SK-N-SH (cell line): Measurements from ENCODE around the gene SLC6A17. TPM values are rescaled to one million over a fixed set of nuclear protein-coding genes. Genes with fewer than 3 reads are reported as not detected.

Source experiments
- CTCF ChIA-PET: fragments of 300-600, 350-600 bp; formaldehyde crosslinking; extraction: SDS; loops from one replicate; lab custom pipeline; 2021; lab: Yijun Ruan, JAX
- POLR2A ChIA-PET: fragments of 350-600 bp; sonication (Branson Sonifier 250); formaldehyde crosslinking; extraction: SDS; loops from one replicate; lab custom pipeline; 2020; ENCODE audit warnings: antibody characterized with exemption, inconsistent platforms; lab: Yijun Ruan, JAX
- DNase-seq: peaks from one replicate; pipeline ENCODE4 v3.0.0; 2012
- H2AFZ ChIP-seq: fragments of 200-600 bp; sonication (generic); 2 replicates; pipeline ENCODE4 v1.8.1; 2016; ENCODE audit warnings: antibody characterized with exemption, mild to moderate bottlenecking, low read depth
- H3F3A ChIP-seq: fragments of 200-600 bp; sonication (generic); replicated peaks from 2 replicates; pipeline ENCODE3; 2016; ENCODE audit warnings: antibody characterized with exemption, mild to moderate bottlenecking; ENCODE audit not compliant: insufficient read depth
- H3K27ac ChIP-seq, 2 experiments: fragments of 200-500 bp in 1 of 2; fragments of 200-600 bp in 1 of 2; sonication (Bioruptor generic) in 1 of 2; sonication (generic), shearing (Covaris generic) in 1 of 2; 2 replicates each; pipeline versions ENCODE4 v1.5.1 to v1.6.1; 2014 to 2016; ENCODE audit warnings: low read depth in 2 of 2, inconsistent platforms in 1 of 2, low read length in 1 of 2, mild to moderate bottlenecking in 1 of 2, mixed read lengths in 1 of 2
- H3K27me3 ChIP-seq: fragments of 200-600 bp; sonication (generic), shearing (Covaris generic); 2 replicates; pipeline ENCODE4 v1.6.1; 2016; ENCODE audit warnings: mixed run types; ENCODE audit not compliant: insufficient read depth
- H3K36me3 ChIP-seq, 2 experiments: fragments of 200-500 bp in 1 of 2; fragments of 200-600 bp in 1 of 2; sonication (Bioruptor generic) in 1 of 2; sonication (generic) in 1 of 2; replicated peaks in 1 of 2; 2 replicates each; pipeline versions ENCODE3 to v1.5.1; 2014 to 2016; ENCODE audit warnings: low read length in 1 of 2, mild to moderate bottlenecking in 1 of 2; ENCODE audit not compliant: insufficient read depth in 2 of 2, control insufficient read depth in 1 of 2
- H3K4me1 ChIP-seq, 2 experiments: fragments of 200-500 bp in 1 of 2; fragments of 200-600 bp in 1 of 2; sonication (Bioruptor generic) in 1 of 2; sonication (generic), shearing (Covaris generic) in 1 of 2; 2 replicates each; pipeline versions ENCODE4 v1.5.1 to v1.6.1; 2014 to 2016; ENCODE audit warnings: low read depth in 1 of 2, low read length in 1 of 2, mixed run types in 1 of 2; ENCODE audit not compliant: insufficient read depth in 2 of 2, control insufficient read depth in 1 of 2
- H3K4me2 ChIP-seq: fragments of 200-600 bp; sonication (generic), shearing (Covaris generic); 2 replicates; pipeline ENCODE4 v1.6.1; 2017; ENCODE audit warnings: mixed run types
- H3K4me3 ChIP-seq, 2 experiments: fragments of 200-500 bp in 1 of 2; fragments of 200-600 bp in 1 of 2; sonication (Bioruptor generic) in 1 of 2; sonication (generic), shearing (Covaris generic) in 1 of 2; 2 replicates each; pipeline versions ENCODE4 v1.5.1 to v1.8.1; 2014 to 2016; ENCODE audit warnings: low read depth in 2 of 2, inconsistent platforms in 1 of 2, low read length in 1 of 2, mild to moderate bottlenecking in 1 of 2, mixed read lengths in 1 of 2, moderate library complexity in 1 of 2
- H3K79me2 ChIP-seq: fragments of 200-600 bp; sonication (generic); 2 replicates; pipeline ENCODE4 v1.8.1; 2017; ENCODE audit warnings: mild to moderate bottlenecking; ENCODE audit not compliant: insufficient read depth
- H3K9ac ChIP-seq: fragments of 200-600 bp; sonication (generic); 2 replicates; pipeline ENCODE4 v1.6.1; 2017; ENCODE audit warnings: mixed run types
- H3K9me2 ChIP-seq: fragments of 200-600 bp; sonication (generic); 2 replicates; pipeline ENCODE4 v1.6.1; 2017; ENCODE audit warnings: mixed run types
- H3K9me3 ChIP-seq: fragments of 200-600 bp; sonication (generic); 2 replicates; pipeline ENCODE4 v1.6.1; 2017; ENCODE audit warnings: mixed run types, mild to moderate bottlenecking, moderate library complexity
- H4K20me1 ChIP-seq: fragments of 200-600 bp; sonication (generic); 2 replicates; pipeline ENCODE4 v1.6.1; 2017; ENCODE audit warnings: mild to moderate bottlenecking, mixed run types; ENCODE audit not compliant: insufficient read depth
- CHD2 ChIP-seq: fragments of 150-350 bp; IDR thresholded peaks from 2 replicates; pipeline ENCODE4 v1.6.1; 2018; ENCODE audit warnings: low read length; ENCODE audit not compliant: partially characterized antibody
- ELF1 ChIP-seq: IDR thresholded peaks from 2 replicates; pipeline ENCODE4 v1.4.0; 2012
- EP300 ChIP-seq, 2 experiments: IDR thresholded peaks; 2 replicates each; pipeline versions ENCODE4 v1.4.0 to v1.6.1; 2012; ENCODE audit warnings: borderline replicate concordance in 1 of 2, low read depth in 1 of 2, low read length in 1 of 2
- EZH2phosphoT487 ChIP-seq: fragments of 200-600 bp; sonication (generic); IDR thresholded peaks from 2 replicates; pipeline ENCODE4 v1.6.1; 2017; ENCODE audit warnings: low read depth, mixed run types, mild to moderate bottlenecking, antibody characterized with exemption, moderate library complexity, borderline replicate concordance
- FOXJ3 ChIP-seq: sonication (generic); formaldehyde crosslinking; IDR thresholded peaks from 2 replicates; pipeline ENCODE4 v1.5.1; 2020; ENCODE audit warnings: mild to moderate bottlenecking, missing genetic modification reagents
- FOXM1 ChIP-seq: IDR thresholded peaks from 2 replicates; pipeline ENCODE4 v1.4.0; 2012; ENCODE audit warnings: low read depth, mild to moderate bottlenecking
- MXI1 ChIP-seq: IDR thresholded peaks from 2 replicates; pipeline ENCODE4 v1.6.1; 2012; ENCODE audit warnings: mild to moderate bottlenecking, low read depth, low read length, improper control_type of control experiment
- POLR2AphosphoS5 ChIP-seq: IDR thresholded peaks from 2 replicates; pipeline ENCODE4 v1.6.1; 2012; ENCODE audit warnings: low read depth, low read length
- RAD21 ChIP-seq: IDR thresholded peaks from 2 replicates; pipeline ENCODE4 v1.6.1; 2012; ENCODE audit warnings: mild to moderate bottlenecking, low read length
- RCOR1 ChIP-seq: fragments of 150-350 bp; IDR thresholded peaks from 2 replicates; pipeline ENCODE4 v1.6.1; 2017; ENCODE audit warnings: antibody characterized with exemption, low read length
- SMC3 ChIP-seq: IDR thresholded peaks from 2 replicates; pipeline ENCODE4 v1.6.1; 2012; ENCODE audit warnings: low read depth, low read length, improper control_type of control experiment
- TAF1 ChIP-seq: IDR thresholded peaks from 2 replicates; pipeline ENCODE4 v1.6.1; 2012; ENCODE audit warnings: low read depth, mild to moderate bottlenecking, low read length, moderate library complexity, borderline replicate concordance
- YY1 ChIP-seq: IDR thresholded peaks from 2 replicates; pipeline ENCODE4 v1.4.0; 2012; ENCODE audit warnings: low read depth, mild to moderate bottlenecking
- WGBS: methylation state at CpG from one replicate; pipeline ENCODE4 v1.1.6; 2017; ENCODE audit warnings: low lambda C conversion rate; 5-methylcytosine and 5-hydroxymethylcytosine counted together
- polyA plus RNA-seq, 3 experiments: library from polyadenylated mRNA; depleted of rRNA; stranded (reverse); fragments of >200 nt; gene quantifications; 2 replicates each; pipeline ENCODE4 v1.2.3, GENCODE V29; 2012
- TF ChIP-seq, protein P1 (sequence below): fragments of 150-350 bp; IDR thresholded peaks from 2 replicates; pipeline ENCODE4 v1.6.1; 2016; ENCODE audit warnings: mild to moderate bottlenecking, low read depth, low read length
- TF ChIP-seq, protein P2 (sequence below): IDR thresholded peaks from 2 replicates; pipeline ENCODE4 v1.6.1; 2012; ENCODE audit warnings: mild to moderate bottlenecking, low read depth, low read length, moderate library complexity
- TF ChIP-seq, protein P3 (sequence below): IDR thresholded peaks from 2 replicates; pipeline ENCODE4 v1.4.0; 2012; ENCODE audit warnings: low read depth, borderline replicate concordance
- TF ChIP-seq, protein P4 (sequence below): IDR thresholded peaks from 2 replicates; pipeline ENCODE4 v1.4.0; 2012; ENCODE audit warnings: low read depth, borderline replicate concordance

The SLC6A17 gene
- polyA plus RNA-seq, 1 of the 3 experiments (the other 2 are of a cell fraction) = 0.67 TPM

DNA sequence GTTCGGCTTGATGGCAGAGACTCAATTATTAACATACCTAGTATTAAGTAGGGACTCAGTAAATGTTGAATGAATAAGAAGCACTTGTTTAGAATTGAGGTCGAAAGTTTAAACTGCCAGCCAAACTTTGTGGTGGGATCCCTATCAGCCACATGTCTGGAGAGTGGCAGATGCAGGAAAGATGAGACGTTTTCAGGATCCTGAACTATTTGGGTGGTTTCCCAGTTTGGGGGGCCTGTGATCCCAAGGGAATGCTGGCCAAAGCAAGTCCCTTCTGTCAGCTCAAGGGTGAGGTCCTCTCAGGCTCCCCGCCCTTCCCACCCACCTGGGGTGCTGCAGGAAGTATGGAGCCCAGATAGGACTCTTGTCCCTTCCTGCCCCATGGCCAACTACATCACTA is 98.5 kb downstream of the SLC6A17 start:
- H3K4me1 ChIP-seq = peaks cover 0 to 21% of the 10 kb centered on the region in 2 experiments; a peak in 1 of 4 replicates
- H3F3A ChIP-seq = no peaks in the 10 kb centered on the region
- no peaks in the 10 kb centered on the region for H3K9me2 ChIP-seq
- CTCF ChIA-PET = interaction anchor here (1.7 kb wide), 1 partner anchor 41 kb away, joined by 7 read pairs; no protein-coding TSS in a partner anchor
- H3K27ac ChIP-seq = no peak overlapping the region; a peak in 1 of 4 replicates
- no peak for TF ChIP-seq POLR2AphosphoS5
- TF ChIP-seq FOXM1 = no peak
- TF ChIP-seq FOXJ3 (CRISPR knock-in tag) = no peak
- TF ChIP-seq, protein P1, sequence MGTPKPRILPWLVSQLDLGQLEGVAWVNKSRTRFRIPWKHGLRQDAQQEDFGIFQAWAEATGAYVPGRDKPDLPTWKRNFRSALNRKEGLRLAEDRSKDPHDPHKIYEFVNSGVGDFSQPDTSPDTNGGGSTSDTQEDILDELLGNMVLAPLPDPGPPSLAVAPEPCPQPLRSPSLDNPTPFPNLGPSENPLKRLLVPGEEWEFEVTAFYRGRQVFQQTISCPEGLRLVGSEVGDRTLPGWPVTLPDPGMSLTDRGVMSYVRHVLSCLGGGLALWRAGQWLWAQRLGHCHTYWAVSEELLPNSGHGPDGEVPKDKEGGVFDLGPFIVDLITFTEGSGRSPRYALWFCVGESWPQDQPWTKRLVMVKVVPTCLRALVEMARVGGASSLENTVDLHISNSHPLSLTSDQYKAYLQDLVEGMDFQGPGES = no peak
- no peak for TF ChIP-seq YY1
- no peak for TF ChIP-seq TAF1
- TF ChIP-seq ELF1 = no peak
- TF ChIP-seq, protein P2, sequence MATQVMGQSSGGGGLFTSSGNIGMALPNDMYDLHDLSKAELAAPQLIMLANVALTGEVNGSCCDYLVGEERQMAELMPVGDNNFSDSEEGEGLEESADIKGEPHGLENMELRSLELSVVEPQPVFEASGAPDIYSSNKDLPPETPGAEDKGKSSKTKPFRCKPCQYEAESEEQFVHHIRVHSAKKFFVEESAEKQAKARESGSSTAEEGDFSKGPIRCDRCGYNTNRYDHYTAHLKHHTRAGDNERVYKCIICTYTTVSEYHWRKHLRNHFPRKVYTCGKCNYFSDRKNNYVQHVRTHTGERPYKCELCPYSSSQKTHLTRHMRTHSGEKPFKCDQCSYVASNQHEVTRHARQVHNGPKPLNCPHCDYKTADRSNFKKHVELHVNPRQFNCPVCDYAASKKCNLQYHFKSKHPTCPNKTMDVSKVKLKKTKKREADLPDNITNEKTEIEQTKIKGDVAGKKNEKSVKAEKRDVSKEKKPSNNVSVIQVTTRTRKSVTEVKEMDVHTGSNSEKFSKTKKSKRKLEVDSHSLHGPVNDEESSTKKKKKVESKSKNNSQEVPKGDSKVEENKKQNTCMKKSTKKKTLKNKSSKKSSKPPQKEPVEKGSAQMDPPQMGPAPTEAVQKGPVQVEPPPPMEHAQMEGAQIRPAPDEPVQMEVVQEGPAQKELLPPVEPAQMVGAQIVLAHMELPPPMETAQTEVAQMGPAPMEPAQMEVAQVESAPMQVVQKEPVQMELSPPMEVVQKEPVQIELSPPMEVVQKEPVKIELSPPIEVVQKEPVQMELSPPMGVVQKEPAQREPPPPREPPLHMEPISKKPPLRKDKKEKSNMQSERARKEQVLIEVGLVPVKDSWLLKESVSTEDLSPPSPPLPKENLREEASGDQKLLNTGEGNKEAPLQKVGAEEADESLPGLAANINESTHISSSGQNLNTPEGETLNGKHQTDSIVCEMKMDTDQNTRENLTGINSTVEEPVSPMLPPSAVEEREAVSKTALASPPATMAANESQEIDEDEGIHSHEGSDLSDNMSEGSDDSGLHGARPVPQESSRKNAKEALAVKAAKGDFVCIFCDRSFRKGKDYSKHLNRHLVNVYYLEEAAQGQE = no peak
- TF ChIP-seq SMC3 = no peak
- no peak for TF ChIP-seq RCOR1
- TF ChIP-seq RAD21 = no peak
- no peak for TF ChIP-seq EP300 (IDR thresholded peaks at IDR 0.05; ENCODE audit: borderline replicate concordance in 1 of 2, low read depth in 1 of 2, low read length in 1 of 2)
- no peaks in the 10 kb centered on the region for H4K20me1 ChIP-seq
- no peak overlapping the region for H3K4me2 ChIP-seq
- POLR2A ChIA-PET = no interaction called here
- H3K36me3 ChIP-seq = no peaks in the 10 kb centered on the region
- WGBS = 24% methylated on average over 4 of the region's 4 CpGs
- H3K27me3 ChIP-seq = no peaks in the 10 kb centered on the region
- no peak overlapping the region for H2AFZ ChIP-seq
- no peaks in the 10 kb centered on the region for H3K9me3 ChIP-seq
- no peak for DNase-seq
- no peak overlapping the region for H3K4me3 ChIP-seq
- H3K9ac ChIP-seq = no peak overlapping the region
- no peaks in the 10 kb centered on the region for H3K79me2 ChIP-seq

DNA sequence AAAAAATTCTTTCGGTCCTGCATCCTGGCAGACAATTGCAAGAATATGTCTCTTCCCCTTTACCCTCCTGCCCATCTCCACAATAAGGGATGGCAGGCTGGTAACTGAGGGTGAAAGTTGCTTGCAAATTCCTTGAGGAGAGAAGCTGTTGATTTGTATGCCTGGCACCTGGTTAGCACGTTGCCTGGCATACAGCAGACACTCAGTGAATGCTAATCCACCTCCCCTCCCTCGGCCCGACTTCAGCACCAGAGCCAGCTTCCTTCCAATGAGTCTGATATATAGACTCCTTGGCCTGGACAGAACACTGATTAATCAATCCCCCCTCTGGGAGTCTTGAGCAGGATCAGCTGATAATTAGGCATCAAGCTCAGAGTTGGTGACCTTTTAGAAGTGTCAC is 99.0 kb downstream of the SLC6A17 start:
- no peak for DNase-seq
- Histone ChIP-seq H3K27me3 (no peaks in the 10 kb centered on the region; the same call in 1 of the 2 replicates), H3K9ac (no peak overlapping the region), H3K79me2 (no peaks in the 10 kb centered on the region), H3F3A (no peaks in the 10 kb centered on the region), H3K36me3 (no peaks in the 10 kb centered on the region), H3K4me3 (no peak overlapping the region), H3K4me2 (no peak overlapping the region), H2AFZ (no peak overlapping the region), H3K9me2 (no peaks in the 10 kb centered on the region), H3K4me1 (peaks cover 0 to 23% of the 10 kb centered on the region in 2 experiments; a peak in 1 of 4 replicates), H3K9me3 (no peaks in the 10 kb centered on the region), H3K27ac (no peak overlapping the region; a peak in 1 of 4 replicates), H4K20me1 (no peaks in the 10 kb centered on the region)
- 58% methylated on average over 4 of the region's 4 CpGs for WGBS
- CTCF ChIA-PET = interaction anchor here (1.2 to 1.7 kb wide), 4 partner anchors 10 to 64 kb away, joined by 3 to 7 read pairs (median 4); partner anchors contain the start of gene KCNC4
- POLR2A ChIA-PET = no interaction called here
- no peak for TF ChIP-seq YY1
- TF ChIP-seq, protein P3, sequence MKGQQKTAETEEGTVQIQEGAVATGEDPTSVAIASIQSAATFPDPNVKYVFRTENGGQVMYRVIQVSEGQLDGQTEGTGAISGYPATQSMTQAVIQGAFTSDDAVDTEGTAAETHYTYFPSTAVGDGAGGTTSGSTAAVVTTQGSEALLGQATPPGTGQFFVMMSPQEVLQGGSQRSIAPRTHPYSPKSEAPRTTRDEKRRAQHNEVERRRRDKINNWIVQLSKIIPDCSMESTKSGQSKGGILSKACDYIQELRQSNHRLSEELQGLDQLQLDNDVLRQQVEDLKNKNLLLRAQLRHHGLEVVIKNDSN = no peak
- TF ChIP-seq EZH2phosphoT487 = no peak
- no peak for TF ChIP-seq RCOR1
- TF ChIP-seq MXI1 = no peak
- TF ChIP-seq, protein P4, sequence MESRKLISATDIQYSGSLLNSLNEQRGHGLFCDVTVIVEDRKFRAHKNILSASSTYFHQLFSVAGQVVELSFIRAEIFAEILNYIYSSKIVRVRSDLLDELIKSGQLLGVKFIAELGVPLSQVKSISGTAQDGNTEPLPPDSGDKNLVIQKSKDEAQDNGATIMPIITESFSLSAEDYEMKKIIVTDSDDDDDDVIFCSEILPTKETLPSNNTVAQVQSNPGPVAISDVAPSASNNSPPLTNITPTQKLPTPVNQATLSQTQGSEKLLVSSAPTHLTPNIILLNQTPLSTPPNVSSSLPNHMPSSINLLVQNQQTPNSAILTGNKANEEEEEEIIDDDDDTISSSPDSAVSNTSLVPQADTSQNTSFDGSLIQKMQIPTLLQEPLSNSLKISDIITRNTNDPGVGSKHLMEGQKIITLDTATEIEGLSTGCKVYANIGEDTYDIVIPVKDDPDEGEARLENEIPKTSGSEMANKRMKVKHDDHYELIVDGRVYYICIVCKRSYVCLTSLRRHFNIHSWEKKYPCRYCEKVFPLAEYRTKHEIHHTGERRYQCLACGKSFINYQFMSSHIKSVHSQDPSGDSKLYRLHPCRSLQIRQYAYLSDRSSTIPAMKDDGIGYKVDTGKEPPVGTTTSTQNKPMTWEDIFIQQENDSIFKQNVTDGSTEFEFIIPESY = no peak
- no peak for TF ChIP-seq CHD2
- no peak for TF ChIP-seq TAF1
